SK-N-SH (cell line): Measurements from ENCODE around the gene CD34. TPM values are rescaled to one million over a fixed set of nuclear protein-coding genes. Genes with fewer than 3 reads are reported as not detected.

Experiments
- CTCF ChIA-PET: fragments of 300-600, 350-600 bp; formaldehyde crosslinking; extraction: SDS; loops from one replicate; lab custom pipeline; 2021; lab: Yijun Ruan, JAX
- POLR2A ChIA-PET: fragments of 350-600 bp; sonication (Branson Sonifier 250); formaldehyde crosslinking; extraction: SDS; loops from one replicate; lab custom pipeline; 2020; ENCODE audit warnings: antibody characterized with exemption, inconsistent platforms; lab: Yijun Ruan, JAX
- DNase-seq: peaks from one replicate; pipeline ENCODE4 v3.0.0; 2012
- H2AFZ ChIP-seq: fragments of 200-600 bp; sonication (generic); 2 replicates; pipeline ENCODE4 v1.8.1; 2016; ENCODE audit warnings: antibody characterized with exemption, mild to moderate bottlenecking, low read depth
- H3F3A ChIP-seq: fragments of 200-600 bp; sonication (generic); replicated peaks from 2 replicates; pipeline ENCODE3; 2016; ENCODE audit warnings: antibody characterized with exemption, mild to moderate bottlenecking; ENCODE audit not compliant: insufficient read depth
- H3K27ac ChIP-seq, 2 experiments: fragments of 200-500 bp in 1 of 2; fragments of 200-600 bp in 1 of 2; sonication (Bioruptor generic) in 1 of 2; sonication (generic), shearing (Covaris generic) in 1 of 2; 2 replicates each; pipeline versions ENCODE4 v1.5.1 to v1.6.1; 2014 to 2016; ENCODE audit warnings: low read depth in 2 of 2, inconsistent platforms in 1 of 2, low read length in 1 of 2, mild to moderate bottlenecking in 1 of 2, mixed read lengths in 1 of 2
- H3K27me3 ChIP-seq: fragments of 200-600 bp; sonication (generic), shearing (Covaris generic); 2 replicates; pipeline ENCODE4 v1.6.1; 2016; ENCODE audit warnings: mixed run types; ENCODE audit not compliant: insufficient read depth
- H3K36me3 ChIP-seq, 2 experiments: fragments of 200-500 bp in 1 of 2; fragments of 200-600 bp in 1 of 2; sonication (Bioruptor generic) in 1 of 2; sonication (generic) in 1 of 2; replicated peaks in 1 of 2; 2 replicates each; pipeline versions ENCODE3 to v1.5.1; 2014 to 2016; ENCODE audit warnings: low read length in 1 of 2, mild to moderate bottlenecking in 1 of 2; ENCODE audit not compliant: insufficient read depth in 2 of 2, control insufficient read depth in 1 of 2
- H3K4me1 ChIP-seq, 2 experiments: fragments of 200-500 bp in 1 of 2; fragments of 200-600 bp in 1 of 2; sonication (Bioruptor generic) in 1 of 2; sonication (generic), shearing (Covaris generic) in 1 of 2; 2 replicates each; pipeline versions ENCODE4 v1.5.1 to v1.6.1; 2014 to 2016; ENCODE audit warnings: low read depth in 1 of 2, low read length in 1 of 2, mixed run types in 1 of 2; ENCODE audit not compliant: insufficient read depth in 2 of 2, control insufficient read depth in 1 of 2
- H3K4me2 ChIP-seq: fragments of 200-600 bp; sonication (generic), shearing (Covaris generic); 2 replicates; pipeline ENCODE4 v1.6.1; 2017; ENCODE audit warnings: mixed run types
- H3K4me3 ChIP-seq, 2 experiments: fragments of 200-500 bp in 1 of 2; fragments of 200-600 bp in 1 of 2; sonication (Bioruptor generic) in 1 of 2; sonication (generic), shearing (Covaris generic) in 1 of 2; 2 replicates each; pipeline versions ENCODE4 v1.5.1 to v1.8.1; 2014 to 2016; ENCODE audit warnings: low read depth in 2 of 2, inconsistent platforms in 1 of 2, low read length in 1 of 2, mild to moderate bottlenecking in 1 of 2, mixed read lengths in 1 of 2, moderate library complexity in 1 of 2
- H3K79me2 ChIP-seq: fragments of 200-600 bp; sonication (generic); 2 replicates; pipeline ENCODE4 v1.8.1; 2017; ENCODE audit warnings: mild to moderate bottlenecking; ENCODE audit not compliant: insufficient read depth
- H3K9ac ChIP-seq: fragments of 200-600 bp; sonication (generic); 2 replicates; pipeline ENCODE4 v1.6.1; 2017; ENCODE audit warnings: mixed run types
- H3K9me2 ChIP-seq: fragments of 200-600 bp; sonication (generic); 2 replicates; pipeline ENCODE4 v1.6.1; 2017; ENCODE audit warnings: mixed run types
- H3K9me3 ChIP-seq: fragments of 200-600 bp; sonication (generic); 2 replicates; pipeline ENCODE4 v1.6.1; 2017; ENCODE audit warnings: mixed run types, mild to moderate bottlenecking, moderate library complexity
- H4K20me1 ChIP-seq: fragments of 200-600 bp; sonication (generic); 2 replicates; pipeline ENCODE4 v1.6.1; 2017; ENCODE audit warnings: mild to moderate bottlenecking, mixed run types; ENCODE audit not compliant: insufficient read depth
- CHD2 ChIP-seq: fragments of 150-350 bp; IDR thresholded peaks from 2 replicates; pipeline ENCODE4 v1.6.1; 2018; ENCODE audit warnings: low read length; ENCODE audit not compliant: partially characterized antibody
- ELF1 ChIP-seq: IDR thresholded peaks from 2 replicates; pipeline ENCODE4 v1.4.0; 2012
- EZH2phosphoT487 ChIP-seq: fragments of 200-600 bp; sonication (generic); IDR thresholded peaks from 2 replicates; pipeline ENCODE4 v1.6.1; 2017; ENCODE audit warnings: low read depth, mixed run types, mild to moderate bottlenecking, antibody characterized with exemption, moderate library complexity, borderline replicate concordance
- GABPA ChIP-seq: IDR thresholded peaks from 2 replicates; pipeline ENCODE4 v1.4.0; 2012; ENCODE audit warnings: low read depth, mild to moderate bottlenecking
- JUND ChIP-seq: IDR thresholded peaks from 2 replicates; pipeline ENCODE4 v1.4.0; 2012
- MXI1 ChIP-seq: IDR thresholded peaks from 2 replicates; pipeline ENCODE4 v1.6.1; 2012; ENCODE audit warnings: mild to moderate bottlenecking, low read depth, low read length, improper control_type of control experiment
- NRF1 ChIP-seq: IDR thresholded peaks from 2 replicates; pipeline ENCODE4 v1.6.1; 2012; ENCODE audit warnings: low read depth, mild to moderate bottlenecking, low read length
- RAD21 ChIP-seq: IDR thresholded peaks from 2 replicates; pipeline ENCODE4 v1.6.1; 2012; ENCODE audit warnings: mild to moderate bottlenecking, low read length
- RFX5 ChIP-seq: IDR thresholded peaks from 2 replicates; pipeline ENCODE4 v1.6.1; 2012; ENCODE audit warnings: mild to moderate bottlenecking, improper control_type of control experiment, low read length
- RXRA ChIP-seq: IDR thresholded peaks from 2 replicates; pipeline ENCODE4 v1.4.0; 2012; ENCODE audit warnings: low read depth, mild to moderate bottlenecking, borderline replicate concordance
- TCF12 ChIP-seq: IDR thresholded peaks from 2 replicates; pipeline ENCODE4 v1.4.0; 2012
- TEAD4 ChIP-seq: IDR thresholded peaks from 2 replicates; pipeline ENCODE4 v1.4.0; 2012; ENCODE audit warnings: mild to moderate bottlenecking, borderline replicate concordance; ENCODE audit not compliant: insufficient read depth
- YY1 ChIP-seq: IDR thresholded peaks from 2 replicates; pipeline ENCODE4 v1.4.0; 2012; ENCODE audit warnings: low read depth, mild to moderate bottlenecking
- WGBS: methylation state at CpG from one replicate; pipeline ENCODE4 v1.1.6; 2017; ENCODE audit warnings: low lambda C conversion rate; 5-methylcytosine and 5-hydroxymethylcytosine counted together
- polyA plus RNA-seq, 3 experiments: library from polyadenylated mRNA; depleted of rRNA; stranded (reverse); fragments of >200 nt; gene quantifications; 2 replicates each; pipeline ENCODE4 v1.2.3, GENCODE V29; 2012
- TF ChIP-seq, protein P1 (sequence below): IDR thresholded peaks from 2 replicates; pipeline ENCODE4; 2012
- TF ChIP-seq, protein P2 (sequence below): fragments of 150-350 bp; IDR thresholded peaks from 2 replicates; pipeline ENCODE4 v1.6.1; 2016; ENCODE audit warnings: mild to moderate bottlenecking, low read depth, low read length
- TF ChIP-seq, protein P3 (sequence below): IDR thresholded peaks from 2 replicates; pipeline ENCODE4 v1.4.0; 2012; ENCODE audit warnings: low read depth, borderline replicate concordance
- TF ChIP-seq, protein P4 (sequence below): IDR thresholded peaks from 2 replicates; pipeline ENCODE4 v1.4.0; 2012; ENCODE audit warnings: low read depth

CD34 gene
- polyA plus RNA-seq, 1 of the 3 experiments (the other 2 are of a cell fraction), result 0.59 TPM

- Histone ChIP-seq H3K4me2 (no peak overlapping the region), H3F3A (no peaks in the 10 kb centered on the region), H3K36me3 (peaks cover 0 to 2% of the 10 kb centered on the region in 2 experiments), H3K4me1 (peaks cover 0 to 13% of the 10 kb centered on the region in 2 experiments; a peak in 2 of 4 replicates), H3K27ac (no peak overlapping the region), H3K79me2 (no peaks in the 10 kb centered on the region), H3K9me2 (no peaks in the 10 kb centered on the region), H4K20me1 (no peaks in the 10 kb centered on the region), H3K9me3 (no peaks in the 10 kb centered on the region), H2AFZ (no peak overlapping the region), H3K4me3 (no peak overlapping the region), H3K9ac (no peak overlapping the region), H3K27me3 (no peaks in the 10 kb centered on the region)
- ChIA-PET CTCF (interaction anchor here (0.7 to 7.0 kb wide), 3 partner anchors 20 to 54 kb away, joined by 3 to 82 read pairs (median 3); no protein-coding TSS in a partner anchor), POLR2A (no interaction called here)
- TF ChIP-seq, protein P1, sequence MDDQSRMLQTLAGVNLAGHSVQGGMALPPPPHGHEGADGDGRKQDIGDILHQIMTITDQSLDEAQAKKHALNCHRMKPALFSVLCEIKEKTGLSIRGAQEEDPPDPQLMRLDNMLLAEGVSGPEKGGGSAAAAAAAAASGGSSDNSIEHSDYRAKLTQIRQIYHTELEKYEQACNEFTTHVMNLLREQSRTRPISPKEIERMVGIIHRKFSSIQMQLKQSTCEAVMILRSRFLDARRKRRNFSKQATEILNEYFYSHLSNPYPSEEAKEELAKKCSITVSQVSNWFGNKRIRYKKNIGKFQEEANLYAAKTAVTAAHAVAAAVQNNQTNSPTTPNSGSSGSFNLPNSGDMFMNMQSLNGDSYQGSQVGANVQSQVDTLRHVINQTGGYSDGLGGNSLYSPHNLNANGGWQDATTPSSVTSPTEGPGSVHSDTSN, result no peak
- TF ChIP-seq TCF12 (no peak), TEAD4 (no peak), JUND (no peak), NRF1 (no peak), ELF1 (no peak), RFX5 (no peak), EZH2phosphoT487 (no peak), CHD2 (no peak), MXI1 (no peak), GABPA (no peak), RAD21 (no peak), RXRA (no peak), YY1 (no peak)
- TF ChIP-seq, protein P2, sequence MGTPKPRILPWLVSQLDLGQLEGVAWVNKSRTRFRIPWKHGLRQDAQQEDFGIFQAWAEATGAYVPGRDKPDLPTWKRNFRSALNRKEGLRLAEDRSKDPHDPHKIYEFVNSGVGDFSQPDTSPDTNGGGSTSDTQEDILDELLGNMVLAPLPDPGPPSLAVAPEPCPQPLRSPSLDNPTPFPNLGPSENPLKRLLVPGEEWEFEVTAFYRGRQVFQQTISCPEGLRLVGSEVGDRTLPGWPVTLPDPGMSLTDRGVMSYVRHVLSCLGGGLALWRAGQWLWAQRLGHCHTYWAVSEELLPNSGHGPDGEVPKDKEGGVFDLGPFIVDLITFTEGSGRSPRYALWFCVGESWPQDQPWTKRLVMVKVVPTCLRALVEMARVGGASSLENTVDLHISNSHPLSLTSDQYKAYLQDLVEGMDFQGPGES, result no peak
- TF ChIP-seq, protein P3, sequence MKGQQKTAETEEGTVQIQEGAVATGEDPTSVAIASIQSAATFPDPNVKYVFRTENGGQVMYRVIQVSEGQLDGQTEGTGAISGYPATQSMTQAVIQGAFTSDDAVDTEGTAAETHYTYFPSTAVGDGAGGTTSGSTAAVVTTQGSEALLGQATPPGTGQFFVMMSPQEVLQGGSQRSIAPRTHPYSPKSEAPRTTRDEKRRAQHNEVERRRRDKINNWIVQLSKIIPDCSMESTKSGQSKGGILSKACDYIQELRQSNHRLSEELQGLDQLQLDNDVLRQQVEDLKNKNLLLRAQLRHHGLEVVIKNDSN, result no peak
- TF ChIP-seq, protein P4, sequence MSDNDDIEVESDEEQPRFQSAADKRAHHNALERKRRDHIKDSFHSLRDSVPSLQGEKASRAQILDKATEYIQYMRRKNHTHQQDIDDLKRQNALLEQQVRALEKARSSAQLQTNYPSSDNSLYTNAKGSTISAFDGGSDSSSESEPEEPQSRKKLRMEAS, result no peak
- no peak for DNase-seq
- WGBS, result 92% methylated on average over 9 of the region's 9 CpGs
These were observed 79.2 kb downstream of the CD34 start for GRCh38 chr1:207831517-207832327.

Other genes starting within 250 kb of the CD34 start
- 56.0 and 92.5 TPM in 2 replicates for gene CD46, start 159.1 kb downstream of the CD34 start, polyA plus RNA-seq (2012; rRNA removed)